WERI-Rb-1 (cell line): ENCODE data around the gene ZC3H10.

Experiments used
- DNase-seq: peaks from one replicate; pipeline ENCODE4 v3.0.0-alpha.2; 2020
- H3K27ac ChIP-seq: fragments of 250-450 bp; sonication (Bioruptor Pico); 2 replicates; pipeline ENCODE4 v1.5.1; 2020; ENCODE audit warnings: mild to moderate bottlenecking, moderate library complexity
- H3K27me3 ChIP-seq: fragments of 250-450 bp; sonication (Bioruptor Pico); 2 replicates; pipeline ENCODE4 v1.5.1; 2021; ENCODE audit warnings: mild to moderate bottlenecking, low read depth, moderate library complexity; ENCODE audit not compliant: insufficient read depth, severe bottlenecking
- H3K36me3 ChIP-seq: fragments of 250-450 bp; sonication (Bioruptor Pico); 2 replicates; pipeline ENCODE4 v1.5.1; 2020; ENCODE audit warnings: mild to moderate bottlenecking, moderate library complexity
- H3K4me3 ChIP-seq: 2 replicates; pipeline ENCODE4 v1.5.1; 2011; ENCODE audit warnings: low read depth, mild to moderate bottlenecking, control low read depth, low read length
- H3K9me3 ChIP-seq: fragments of 250-450 bp; sonication (Bioruptor Pico); 2 replicates; pipeline ENCODE4 v1.5.1; 2021; ENCODE audit warnings: mild to moderate bottlenecking, moderate library complexity; ENCODE audit not compliant: severe bottlenecking
- TF ChIP-seq, protein P1 (sequence below): IDR thresholded peaks from 2 replicates; pipeline ENCODE4 v1.5.1; 2011; ENCODE audit warnings: low read depth, mild to moderate bottlenecking, control low read depth, inconsistent platforms, low read length

ZC3H10 gene

DNA sequence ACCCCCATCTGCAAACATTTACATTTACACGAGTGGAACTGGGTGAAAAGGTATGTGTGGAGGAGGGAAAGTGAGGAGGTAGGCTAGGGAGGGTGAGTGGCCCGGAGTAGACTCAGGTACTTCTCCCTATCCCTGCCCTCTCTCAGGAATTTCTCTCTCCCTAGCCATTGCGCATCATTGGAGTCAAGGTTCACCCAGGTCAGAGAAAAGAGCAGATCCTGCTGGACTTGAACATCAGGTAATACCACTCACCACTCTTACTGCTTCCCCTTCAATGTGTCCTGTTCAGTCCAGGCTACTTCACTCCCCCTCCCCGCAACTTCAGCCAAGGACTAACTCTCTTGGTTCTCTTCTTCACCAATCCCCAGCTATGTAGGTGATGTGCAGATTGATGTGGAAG lies 12.8 kb downstream of the ZC3H10 start:
- no peak for DNase-seq
- no peaks in the 10 kb centered on the region for H3K27me3 ChIP-seq
- no peak overlapping the region for H3K27ac ChIP-seq
- no peaks in the 10 kb centered on the region for H3K9me3 ChIP-seq
- TF ChIP-seq, protein P1, sequence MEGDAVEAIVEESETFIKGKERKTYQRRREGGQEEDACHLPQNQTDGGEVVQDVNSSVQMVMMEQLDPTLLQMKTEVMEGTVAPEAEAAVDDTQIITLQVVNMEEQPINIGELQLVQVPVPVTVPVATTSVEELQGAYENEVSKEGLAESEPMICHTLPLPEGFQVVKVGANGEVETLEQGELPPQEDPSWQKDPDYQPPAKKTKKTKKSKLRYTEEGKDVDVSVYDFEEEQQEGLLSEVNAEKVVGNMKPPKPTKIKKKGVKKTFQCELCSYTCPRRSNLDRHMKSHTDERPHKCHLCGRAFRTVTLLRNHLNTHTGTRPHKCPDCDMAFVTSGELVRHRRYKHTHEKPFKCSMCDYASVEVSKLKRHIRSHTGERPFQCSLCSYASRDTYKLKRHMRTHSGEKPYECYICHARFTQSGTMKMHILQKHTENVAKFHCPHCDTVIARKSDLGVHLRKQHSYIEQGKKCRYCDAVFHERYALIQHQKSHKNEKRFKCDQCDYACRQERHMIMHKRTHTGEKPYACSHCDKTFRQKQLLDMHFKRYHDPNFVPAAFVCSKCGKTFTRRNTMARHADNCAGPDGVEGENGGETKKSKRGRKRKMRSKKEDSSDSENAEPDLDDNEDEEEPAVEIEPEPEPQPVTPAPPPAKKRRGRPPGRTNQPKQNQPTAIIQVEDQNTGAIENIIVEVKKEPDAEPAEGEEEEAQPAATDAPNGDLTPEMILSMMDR = no peak
- peaks cover 46% of the 10 kb centered on the region for H3K36me3 ChIP-seq
- H3K4me3 ChIP-seq = no peak overlapping the region

DNA sequence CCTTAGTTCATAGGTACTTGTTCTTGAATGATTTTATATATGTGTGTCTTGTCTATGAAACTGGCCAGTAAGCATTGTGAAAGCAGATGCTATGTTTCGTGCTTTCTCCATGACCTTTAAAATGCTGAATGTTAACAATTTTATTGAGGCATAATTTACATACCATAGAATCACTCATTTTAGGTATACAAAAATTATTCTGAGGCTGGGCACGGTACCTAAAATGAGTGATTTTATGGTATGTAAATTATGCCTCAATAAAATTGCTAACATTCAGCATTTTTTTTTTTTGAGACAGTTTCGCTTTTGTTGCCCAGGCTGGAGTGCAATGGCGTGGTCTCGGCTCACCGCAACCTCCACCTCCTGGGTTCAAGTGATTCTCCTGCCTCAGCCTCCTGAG lies 16.8 kb downstream of the ZC3H10 start:
- Histone ChIP-seq H3K36me3 (peaks cover 75% of the 10 kb centered on the region), H3K27me3 (no peaks in the 10 kb centered on the region), H3K27ac (no peak overlapping the region), H3K4me3 (no peak overlapping the region), H3K9me3 (no peaks in the 10 kb centered on the region)
- TF ChIP-seq, protein P1 = no peak
- DNase-seq = no peak

DNA sequence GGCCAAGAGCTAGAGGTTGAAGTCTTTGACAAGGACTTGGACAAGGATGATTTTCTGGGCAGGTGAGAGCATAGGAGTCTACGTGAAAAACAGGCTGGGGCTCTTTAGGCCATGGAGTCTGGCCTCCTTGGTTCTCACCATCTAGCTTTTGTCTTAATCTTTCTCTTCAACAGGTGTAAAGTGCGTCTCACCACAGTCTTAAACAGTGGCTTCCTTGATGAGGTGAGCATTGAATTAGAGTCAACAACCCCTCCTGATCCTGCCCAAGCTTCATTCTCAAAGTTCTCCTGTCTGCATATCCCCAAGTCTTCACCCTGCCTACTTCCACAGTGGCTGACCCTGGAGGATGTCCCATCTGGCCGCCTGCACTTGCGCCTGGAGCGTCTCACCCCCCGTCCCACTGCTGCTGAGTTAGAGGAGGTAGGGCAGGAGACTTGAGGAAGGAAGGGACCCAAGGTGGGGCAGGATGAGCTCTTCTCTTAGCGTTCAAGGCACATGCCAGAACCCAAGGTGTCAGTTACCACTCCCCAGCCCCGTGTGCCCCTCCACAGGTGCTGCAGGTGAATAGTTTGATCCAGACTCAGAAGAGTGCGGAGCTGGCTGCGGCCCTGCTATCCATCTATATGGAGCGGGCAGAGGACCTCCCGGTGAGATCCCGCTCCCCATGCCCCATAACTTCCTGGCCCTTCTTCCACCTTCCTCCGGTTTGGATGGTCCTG lies 19.9 kb downstream of the ZC3H10 start:
- no peak overlapping the region for H3K4me3 ChIP-seq
- H3K27ac ChIP-seq = no peak overlapping the region
- no peaks in the 10 kb centered on the region for H3K9me3 ChIP-seq
- DNase-seq = no peak
- peaks cover 66% of the 10 kb centered on the region for H3K36me3 ChIP-seq
- TF ChIP-seq, protein P1 = no peak
- no peaks in the 10 kb centered on the region for H3K27me3 ChIP-seq

DNA sequence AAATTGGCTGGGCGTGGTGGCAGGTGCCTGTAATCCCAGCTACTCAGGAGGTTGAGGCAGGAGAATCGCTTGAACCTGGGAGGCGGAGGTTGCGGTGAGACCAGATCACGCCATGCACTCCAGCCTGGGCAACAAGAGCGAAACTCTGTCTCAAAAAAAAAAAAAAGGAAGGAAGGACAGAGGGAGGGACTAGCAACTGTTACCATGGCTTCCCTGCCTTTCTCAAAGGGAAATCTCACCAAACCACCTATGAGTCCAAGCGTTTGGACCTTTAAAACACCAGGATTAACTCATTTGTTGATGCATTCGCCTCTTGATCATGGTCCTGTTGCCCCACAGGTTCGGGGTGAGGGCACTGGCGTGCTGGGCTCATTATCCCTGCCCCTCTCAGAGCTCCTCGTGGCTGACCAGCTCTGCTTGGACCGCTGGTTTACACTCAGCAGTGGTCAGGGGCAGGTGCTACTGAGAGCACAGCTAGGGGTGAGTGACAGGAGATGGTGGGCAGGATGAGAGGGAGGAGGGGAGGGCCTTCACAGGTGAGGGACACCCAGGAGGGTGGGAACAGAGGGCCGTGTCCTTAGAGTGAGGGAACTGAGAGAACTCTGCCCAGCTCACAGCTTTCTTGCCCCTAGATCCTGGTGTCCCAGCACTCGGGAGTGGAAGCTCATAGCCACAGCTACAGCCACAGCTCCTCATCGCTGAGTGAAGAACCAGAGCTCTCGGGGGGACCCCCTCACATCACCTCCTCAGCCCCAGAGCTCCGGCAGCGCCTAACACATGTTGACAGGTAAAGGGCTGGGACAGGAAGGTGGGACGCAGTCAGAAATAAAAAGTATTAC lies 24.1 kb downstream of the ZC3H10 start:
- Histone ChIP-seq H3K4me3 (no peak overlapping the region), H3K27ac (no peak overlapping the region), H3K27me3 (no peaks in the 10 kb centered on the region), H3K36me3 (peaks cover 59% of the 10 kb centered on the region), H3K9me3 (no peaks in the 10 kb centered on the region)
- no peak for DNase-seq
- TF ChIP-seq, protein P1 = no peak

DNA sequence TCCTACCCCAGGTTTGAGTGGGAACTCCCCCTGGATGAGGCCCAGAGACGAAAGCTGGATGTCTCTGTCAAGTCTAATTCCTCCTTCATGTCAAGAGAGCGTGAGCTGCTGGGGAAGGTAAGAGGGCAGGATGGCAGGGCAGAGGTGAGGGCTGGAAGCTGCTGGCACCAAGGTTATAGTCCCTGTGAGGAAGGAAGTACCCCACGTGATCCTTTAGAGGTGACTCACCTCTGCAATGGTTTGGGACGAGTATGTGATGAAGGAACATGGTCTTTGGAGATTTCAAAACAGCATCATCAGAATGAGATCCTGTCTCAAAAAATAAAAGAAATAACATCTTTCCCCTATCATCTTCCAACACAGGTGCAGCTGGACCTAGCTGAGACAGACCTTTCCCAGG lies 25.2 kb downstream of the ZC3H10 start:
- TF ChIP-seq, protein P1 = no peak
- DNase-seq = no peak
- Histone ChIP-seq H3K27me3 (no peaks in the 10 kb centered on the region), H3K36me3 (peaks cover 49% of the 10 kb centered on the region), H3K27ac (no peak overlapping the region), H3K9me3 (no peaks in the 10 kb centered on the region), H3K4me3 (no peak overlapping the region)
